Gastroesophageal sphincter (tissue), 4 donors: Measurements from ENCODE around the gene HLCS. TPM values are rescaled to one million over a fixed set of nuclear protein-coding genes. Genes with fewer than 3 reads are reported as not detected.

Source experiments
- ATAC-seq: fragments of 150-250 bp; one replicate; pipeline ENCODE4 v1.9.1; 2016; ENCODE audit warnings: mild to moderate bottlenecking, moderate library complexity
- H3K27ac ChIP-seq, 4 donors: fragments of 200-600 bp; sonication (generic) in 3 of 4; 1 replicate in 3 of 4; 2 replicates in 1 of 4; pipeline ENCODE4 v1.5.1; 2016 to 2019
- H3K27me3 ChIP-seq: fragments of 200-600 bp; sonication (generic); one replicate; pipeline ENCODE4 v1.5.1; 2019
- H3K36me3 ChIP-seq, 2 donors: fragments of 200-600 bp; sonication (generic); one replicate each; pipeline ENCODE4 v1.5.1; 2019; ENCODE audit warnings: control low read depth in 1 of 2
- H3K4me1 ChIP-seq, 3 donors: fragments of 200-600 bp; sonication (generic); 1 replicate in 2 of 3; 2 replicates in 1 of 3; pipeline ENCODE4 v1.5.1; 2016 to 2019; ENCODE audit warnings: control low read depth in 2 of 3
- H3K4me3 ChIP-seq, 2 donors: fragments of 200-600 bp; sonication (generic); one replicate each; pipeline ENCODE4 v1.5.1; 2019; ENCODE audit warnings: mild to moderate bottlenecking in 1 of 2, moderate library complexity in 1 of 2
- H3K9me3 ChIP-seq, 3 donors: fragments of 200-600 bp; sonication (generic); one replicate each; pipeline ENCODE4 v1.5.1; 2017 to 2019; ENCODE audit warnings: control low read depth in 2 of 3
- CTCF ChIP-seq, 4 experiments: fragments of 200-600 bp in 2 of 4; fragments of 450-650 bp in 2 of 4; sonication (generic) in 1 of 4; IDR thresholded peaks; one replicate each; pipeline ENCODE4 v1.5.1; 2017 to 2019; ENCODE audit warnings: antibody characterized with exemption in 4 of 4, mild to moderate bottlenecking in 2 of 4, moderate library complexity in 2 of 4
- EP300 ChIP-seq: sonication (generic); formaldehyde crosslinking; IDR thresholded peaks from one replicate; pipeline ENCODE4 v1.6.1; 2017; ENCODE audit warnings: antibody characterized with exemption, mild to moderate bottlenecking
- POLR2A ChIP-seq, 2 donors: fragments of 450-650 bp; IDR thresholded peaks; one replicate each; pipeline ENCODE4 v1.6.1; 2017; ENCODE audit warnings: antibody characterized with exemption in 2 of 2, mild to moderate bottlenecking in 2 of 2, moderate library complexity in 1 of 2
- POLR2AphosphoS5 ChIP-seq: sonication (generic); formaldehyde crosslinking; IDR thresholded peaks from one replicate; pipeline ENCODE4 v1.6.1; 2017; ENCODE audit warnings: antibody characterized with exemption
- WGBS, 2 donors: methylation state at CpG; one replicate each; pipeline ENCODE4 v1.1.5; 2018; ENCODE audit warnings: low coverage in 1 of 2; 5-methylcytosine and 5-hydroxymethylcytosine counted together
- total RNA-seq, 4 donors: library from RNA; depleted of rRNA; stranded (reverse); fragments of >200 nt; gene quantifications; one replicate each; pipeline ENCODE4 v1.1.0, GENCODE V29; 2016

Gene HLCS
- total RNA-seq, 4 donors from 2014 or later, result 14.4 to 33.3 (median 24.9) TPM

- 81% methylated on average over 10 to 12 of the region's 12 CpGs for WGBS, 2 donors
- Histone ChIP-seq H3K27ac (no peak overlapping the region), H3K9me3 (no peaks in the 10 kb centered on the region), H3K27me3 (no peaks in the 10 kb centered on the region), H3K4me1 (no peaks in the 10 kb centered on the region), H3K4me3 (no peak overlapping the region), H3K36me3 (peaks cover 0 to 80% of the 10 kb centered on the region in 2 donors)
- no peak for ATAC-seq
- TF ChIP-seq POLR2AphosphoS5 (no peak), POLR2A (IDR thresholded peaks at IDR 0.05) (no peak), CTCF (IDR thresholded peaks at IDR 0.05) (no peak), EP300 (no peak)
Measured at GRCh38 chr21:36759348-36760083, 207.0 kb downstream of the HLCS start.

GRCh38 chr21:36757196-36757595, 209.3 kb downstream of the HLCS start:
- H3K4me3 ChIP-seq, result no peak overlapping the region
- H3K4me1 ChIP-seq, result no peaks in the 10 kb centered on the region
- TF ChIP-seq POLR2AphosphoS5, result no peak
- TF ChIP-seq CTCF (IDR thresholded peaks at IDR 0.05), result no peak
- TF ChIP-seq EP300, result no peak
- no peak for TF ChIP-seq POLR2A (IDR thresholded peaks at IDR 0.05)
- H3K27me3 ChIP-seq, result no peaks in the 10 kb centered on the region
- WGBS, 2 donors, result 96 to 100% methylated on average over 2 to 4 of the region's 6 CpGs
- H3K36me3 ChIP-seq, result peaks cover 0 to 83% of the 10 kb centered on the region in 2 donors
- no peaks in the 10 kb centered on the region for H3K9me3 ChIP-seq
- H3K27ac ChIP-seq, result no peak overlapping the region
- ATAC-seq, result no peak

- Histone ChIP-seq H3K9me3 (no peaks in the 10 kb centered on the region), H3K27ac (no peak overlapping the region), H3K36me3 (peaks cover 0 to 86% of the 10 kb centered on the region in 2 donors), H3K4me1 (no peaks in the 10 kb centered on the region), H3K27me3 (no peaks in the 10 kb centered on the region), H3K4me3 (no peak overlapping the region)
- TF ChIP-seq EP300, result no peak
- TF ChIP-seq CTCF (IDR thresholded peaks at IDR 0.05), result no peak
- no peak for TF ChIP-seq POLR2AphosphoS5
- no peak for TF ChIP-seq POLR2A (IDR thresholded peaks at IDR 0.05)
- ATAC-seq, result no peak
- 71 to 86% methylated on average over 5 to 7 of the region's 7 CpGs for WGBS, 2 donors
Measured at GRCh38 chr21:36756527-36756926, 209.9 kb downstream of the HLCS start.

GRCh38 chr21:36754241-36754898, 212.1 kb downstream of the HLCS start:
- TF ChIP-seq POLR2A (IDR thresholded peaks at IDR 0.05) (no peak), EP300 (no peak), POLR2AphosphoS5 (no peak), CTCF (IDR thresholded peaks at IDR 0.05) (no peak)
- Histone ChIP-seq H3K4me1 (no peaks in the 10 kb centered on the region), H3K36me3 (peaks cover 0 to 68% of the 10 kb centered on the region in 2 donors), H3K4me3 (no peak overlapping the region), H3K9me3 (no peaks in the 10 kb centered on the region), H3K27ac (no peak overlapping the region), H3K27me3 (no peaks in the 10 kb centered on the region)
- WGBS, 2 donors, result 89 to 90% methylated on average over 16 to 19 of the region's 22 CpGs
- no peak for ATAC-seq

- WGBS, 2 donors, result 82 to 94% methylated on average over 3 of the region's 3 CpGs
- no peak for ATAC-seq
- TF ChIP-seq CTCF (IDR thresholded peaks at IDR 0.05) (no peak), EP300 (no peak), POLR2A (IDR thresholded peaks at IDR 0.05) (no peak), POLR2AphosphoS5 (no peak)
- Histone ChIP-seq H3K27me3 (no peaks in the 10 kb centered on the region), H3K36me3 (peaks cover 0 to 60% of the 10 kb centered on the region in 2 donors), H3K4me1 (no peaks in the 10 kb centered on the region), H3K27ac (no peak overlapping the region), H3K4me3 (no peak overlapping the region), H3K9me3 (no peaks in the 10 kb centered on the region)
Measured at GRCh38 chr21:36753556-36753955, 212.9 kb downstream of the HLCS start.
